GM21717 (cell line): ENCODE measurements around the gene MAN1C1.
"Not testable (repeated sequence)": the region's sequence is repeated elsewhere in the genome, so short reads cannot be mapped to it uniquely, and the experiment has no call there.

Source experiments
- ATAC-seq: cut with Tn5 transposase; IDR thresholded peaks from one replicate; pipeline ENCODE4 v1.9.1; 2021; ENCODE audit warnings: mild to moderate bottlenecking, moderate library complexity; ENCODE audit not compliant: unreplicated experiment

The MAN1C1 gene

GRCh38 chr1:25653558-25653957 is 37.0 kb downstream of the MAN1C1 start:
- no peak for ATAC-seq

- ATAC-seq, result no peak
These were observed 37.6 kb downstream of the MAN1C1 start for GRCh38 chr1:25654109-25654660.

DNA sequence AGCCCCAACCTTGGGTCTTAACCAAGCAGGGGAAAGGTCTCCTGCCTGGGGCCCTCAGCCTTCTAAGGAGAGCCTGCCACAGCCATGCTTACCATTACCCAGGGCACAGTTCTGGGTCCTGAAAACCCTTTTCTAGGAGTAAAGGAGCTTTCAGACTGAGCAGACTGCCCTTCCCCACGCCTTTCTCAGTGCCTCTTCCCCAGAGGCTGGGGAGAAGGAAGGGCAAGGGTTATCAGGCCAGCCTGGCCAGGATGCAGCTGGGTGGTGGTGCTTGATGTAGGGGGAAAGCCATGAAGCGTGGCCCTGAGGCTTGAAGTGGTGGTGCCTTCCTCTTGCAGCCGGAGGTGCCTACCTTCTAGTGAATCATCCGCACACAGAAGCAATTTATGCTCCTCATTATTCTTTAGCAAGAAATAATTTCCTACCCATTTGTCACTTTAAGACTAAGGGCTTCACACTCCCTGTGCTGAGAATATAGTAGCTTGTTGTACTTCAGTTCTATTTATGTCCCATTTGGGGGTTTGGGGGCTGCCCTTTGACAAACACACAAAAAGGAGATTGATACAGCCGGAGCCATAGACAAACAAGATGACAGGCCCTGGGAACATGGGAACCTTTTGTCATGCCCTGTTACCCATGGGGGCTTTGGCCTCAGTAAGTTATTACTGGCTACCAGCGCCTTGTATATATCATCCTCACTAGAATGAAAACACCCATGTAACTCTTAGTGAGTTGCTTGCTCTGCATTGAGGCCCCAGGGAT is 40.7 kb downstream of the MAN1C1 start:
- no peak for ATAC-seq

- ATAC-seq, result no peak
These were observed 41.5 kb downstream of the MAN1C1 start for GRCh38 chr1:25657883-25658760.

DNA sequence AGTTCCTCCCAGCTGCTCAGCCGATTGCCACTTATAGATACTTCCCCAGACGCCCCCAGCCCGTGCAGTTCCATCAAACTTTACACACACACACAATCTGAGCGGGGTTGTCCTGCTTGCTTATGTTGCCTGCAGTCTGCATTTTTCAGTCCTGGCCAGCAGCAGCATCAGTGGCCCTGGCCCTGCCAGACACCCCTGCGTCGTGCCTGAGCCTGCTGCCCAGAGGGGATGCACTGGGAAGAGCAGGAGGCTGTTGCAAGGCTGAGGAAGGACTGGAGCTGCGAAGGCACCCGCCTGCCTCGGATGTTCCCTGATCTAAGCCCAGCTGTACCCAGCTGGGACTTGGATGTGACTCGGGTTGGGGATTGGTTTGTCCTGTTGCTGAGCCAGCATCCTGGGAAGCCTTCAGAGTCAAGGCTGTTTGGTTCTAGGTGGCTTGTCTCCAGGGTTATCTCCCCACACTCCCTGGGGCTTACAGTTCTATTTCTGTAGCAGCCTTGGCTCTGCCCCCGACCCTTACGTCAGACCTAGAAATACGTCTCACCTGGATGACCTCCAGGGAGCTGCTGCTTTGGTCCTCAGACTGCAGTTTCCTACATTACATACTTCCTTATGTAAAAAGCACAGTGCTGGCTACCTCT is 42.3 kb downstream of the MAN1C1 start:
- ATAC-seq, result no peak

- no peak for ATAC-seq
These were observed 44.6 kb downstream of the MAN1C1 start for GRCh38 chr1:25661043-25661815.

DNA sequence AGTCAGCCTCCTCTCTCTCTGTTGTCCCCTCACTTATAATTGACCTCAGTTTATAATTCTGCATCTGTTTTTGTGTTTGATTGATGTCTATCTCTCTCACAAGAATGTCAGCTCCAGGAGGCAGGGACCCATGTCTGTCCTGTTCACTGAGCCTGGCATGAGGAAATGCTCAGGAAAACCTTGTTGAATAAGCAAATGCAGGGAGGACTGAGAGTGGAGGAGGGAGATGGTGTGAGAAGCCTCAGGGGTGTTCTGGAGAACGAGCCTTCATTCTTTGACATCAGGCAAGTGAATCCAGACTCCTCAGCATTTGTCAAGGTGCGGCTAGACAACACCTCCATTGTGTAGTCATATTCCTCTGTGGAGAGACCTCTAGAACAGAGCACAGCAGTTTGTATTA is 45.5 kb downstream of the MAN1C1 start:
- no peak for ATAC-seq

GRCh38 chr1:25662959-25663358 is 46.4 kb downstream of the MAN1C1 start:
- not testable (repeated sequence) for ATAC-seq

GRCh38 chr1:25664357-25665199 is 48.0 kb downstream of the MAN1C1 start:
- no peak for ATAC-seq

DNA sequence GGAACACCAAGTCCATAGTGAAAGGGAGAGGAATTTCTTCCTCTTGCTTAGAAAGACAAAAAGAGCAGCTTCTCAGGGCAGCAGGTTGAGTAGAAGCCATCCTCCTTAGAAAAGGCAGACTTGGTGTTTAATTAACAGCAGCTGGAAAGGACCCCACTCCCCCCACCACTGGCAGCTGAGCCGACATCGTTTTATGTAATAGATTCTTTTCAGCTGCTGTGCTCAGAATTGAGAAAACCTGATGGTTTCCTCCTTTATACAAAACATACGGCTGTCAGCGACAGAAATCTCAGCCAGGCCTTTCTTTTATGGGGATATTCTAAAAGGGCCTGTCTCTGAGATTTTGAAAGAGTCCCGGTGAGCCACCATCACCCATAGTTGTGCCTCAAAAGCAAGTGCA is 49.9 kb downstream of the MAN1C1 start:
- no peak for ATAC-seq

- ATAC-seq, result no peak
These were observed 52.5 kb downstream of the MAN1C1 start for GRCh38 chr1:25668931-25669573.

DNA sequence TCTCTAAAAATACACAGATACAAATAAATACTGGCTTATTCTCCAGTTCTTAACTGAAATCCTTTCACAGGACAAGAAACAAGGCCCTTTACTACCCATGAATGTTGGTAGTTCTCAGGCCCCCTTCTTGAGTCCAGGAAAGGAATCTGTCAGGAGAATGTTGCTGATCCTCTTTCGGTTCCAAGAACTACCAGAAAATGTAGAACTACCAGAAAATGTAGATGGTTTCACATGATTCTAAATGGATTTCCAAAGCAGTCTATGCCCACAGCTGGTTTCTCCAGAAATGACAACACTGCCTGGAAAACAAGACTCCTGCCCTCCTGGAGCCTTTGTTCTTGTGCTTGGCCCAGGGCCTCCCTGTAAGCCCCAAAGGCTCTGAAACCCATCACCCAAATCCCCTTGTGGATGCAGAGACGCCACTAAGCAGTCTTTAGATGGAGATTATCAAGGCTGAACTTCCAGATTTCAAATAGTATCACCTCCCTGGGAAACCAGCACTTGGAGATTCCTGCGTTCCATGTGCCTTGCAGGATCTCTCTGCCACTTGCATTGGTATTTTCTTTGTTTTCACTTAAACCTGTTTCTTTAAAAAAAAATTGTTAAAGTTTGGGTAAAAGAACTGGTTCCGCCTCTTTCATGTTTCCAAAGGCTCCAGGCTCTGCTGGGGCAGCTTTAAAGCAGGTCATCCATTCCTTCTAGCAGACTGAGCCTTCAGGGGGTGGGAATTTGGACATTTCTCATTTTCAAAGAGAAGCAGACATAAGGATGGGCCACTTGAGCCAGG is 53.4 kb downstream of the MAN1C1 start:
- no peak for ATAC-seq

DNA sequence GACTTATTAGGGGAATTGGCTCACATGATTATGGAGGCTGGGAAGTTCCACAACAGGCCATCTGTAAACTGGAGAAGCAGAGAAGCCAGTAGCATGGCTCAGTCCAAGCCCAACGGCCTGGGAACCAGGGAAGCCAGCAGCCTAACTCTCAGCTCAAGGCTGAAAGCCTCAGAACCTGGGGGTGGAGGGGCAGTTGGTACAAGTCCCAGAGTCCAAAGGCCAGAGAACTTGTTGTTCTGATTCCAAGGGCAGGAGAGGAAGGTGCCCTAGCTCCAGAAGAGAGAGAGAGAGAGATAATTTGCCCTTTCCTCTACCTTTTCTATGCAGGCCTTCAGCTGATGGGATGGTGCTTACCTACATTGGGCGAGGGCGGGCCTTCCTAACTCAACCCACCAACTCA is 55.3 kb downstream of the MAN1C1 start:
- ATAC-seq, result no peak

DNA sequence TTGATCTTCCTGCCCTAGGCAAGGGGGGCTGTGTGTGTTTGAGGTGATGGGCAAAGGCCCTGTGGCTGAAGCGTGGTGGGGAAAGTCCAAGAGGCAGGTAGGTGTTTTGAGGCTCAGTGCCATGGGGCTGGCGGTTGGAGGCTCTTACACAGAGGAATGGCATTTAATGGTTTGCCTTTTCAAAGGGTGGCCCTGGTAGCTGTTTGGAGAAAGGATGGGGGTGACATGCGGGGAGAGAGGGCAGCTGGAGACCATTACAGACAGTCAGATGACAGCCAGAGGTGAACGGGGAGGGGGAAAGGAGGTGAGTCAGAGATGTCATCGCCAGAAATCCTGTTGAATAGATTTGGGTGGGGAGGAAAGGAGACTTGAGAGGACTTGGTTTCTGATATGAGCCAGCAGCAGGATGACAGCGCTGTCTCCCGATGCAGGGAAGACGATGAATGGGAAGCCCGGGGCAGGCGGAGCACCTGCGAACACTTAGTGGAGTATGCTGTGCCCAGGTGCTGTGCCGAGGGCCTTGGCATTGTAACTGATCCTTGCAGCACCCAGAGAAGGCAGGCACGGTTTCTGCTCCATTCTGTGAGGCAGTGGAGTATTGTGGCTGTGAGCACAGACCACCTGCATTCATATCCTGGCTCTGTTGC is 56.3 kb downstream of the MAN1C1 start:
- ATAC-seq, result no peak

- ATAC-seq, result no peak
These were observed 56.9 kb downstream of the MAN1C1 start for GRCh38 chr1:25673456-25673855.

DNA sequence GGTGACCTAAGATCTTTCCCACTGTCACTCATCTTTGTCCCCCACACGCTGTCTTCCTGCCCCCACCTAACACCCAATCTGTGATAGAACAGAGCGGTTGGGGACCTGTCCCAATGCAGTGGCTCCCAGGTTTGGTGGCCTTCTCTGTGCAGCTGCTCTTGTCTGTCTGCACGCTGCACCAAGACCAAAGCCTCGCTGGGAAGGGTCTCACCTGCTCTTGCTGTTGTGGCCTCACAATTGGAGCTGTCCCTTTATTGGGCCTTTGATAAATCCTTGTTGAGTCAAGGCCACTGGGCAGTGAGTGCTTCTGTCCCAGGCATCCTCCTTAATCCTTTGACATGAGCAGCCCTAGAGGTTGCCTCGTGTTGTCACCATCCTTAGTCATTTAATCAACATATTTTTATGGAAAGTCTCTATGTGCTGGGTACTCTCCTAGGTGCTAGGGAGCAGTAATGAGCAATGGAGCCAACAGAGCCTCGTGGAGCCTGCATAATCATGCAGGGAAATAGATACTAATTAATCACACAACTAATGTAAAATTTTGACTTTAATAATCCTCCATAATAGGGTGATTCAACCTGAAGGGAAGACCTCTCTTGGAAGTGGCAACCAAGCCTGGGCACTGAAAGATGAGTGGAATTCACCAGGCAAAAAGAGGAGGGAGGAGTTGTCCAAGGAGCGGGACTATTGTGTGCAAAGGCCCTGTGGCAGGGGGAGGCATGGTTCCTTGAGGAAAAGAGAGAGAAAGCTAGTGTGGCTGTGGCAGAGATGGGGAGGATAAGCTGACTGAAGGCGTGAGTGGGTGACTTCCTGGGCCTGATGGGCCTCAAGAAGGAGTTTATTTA is 57.6 kb downstream of the MAN1C1 start:
- no peak for ATAC-seq

DNA sequence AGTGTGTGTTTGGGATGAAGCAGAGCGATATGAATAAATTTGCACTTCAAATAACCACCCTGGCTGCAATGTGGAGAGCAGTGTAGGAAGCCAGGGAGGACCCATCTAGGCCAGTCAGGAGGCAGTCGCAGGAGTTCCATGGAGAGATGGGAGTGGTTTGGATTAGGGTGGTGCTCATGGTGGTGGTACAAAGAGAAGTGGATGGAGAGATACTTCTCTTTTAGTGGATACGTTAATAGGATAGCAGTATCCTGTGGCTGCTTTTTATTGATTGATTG is 58.2 kb downstream of the MAN1C1 start:
- no peak for ATAC-seq
